Measurements from ENCODE around the gene KSR2.

DNA sequence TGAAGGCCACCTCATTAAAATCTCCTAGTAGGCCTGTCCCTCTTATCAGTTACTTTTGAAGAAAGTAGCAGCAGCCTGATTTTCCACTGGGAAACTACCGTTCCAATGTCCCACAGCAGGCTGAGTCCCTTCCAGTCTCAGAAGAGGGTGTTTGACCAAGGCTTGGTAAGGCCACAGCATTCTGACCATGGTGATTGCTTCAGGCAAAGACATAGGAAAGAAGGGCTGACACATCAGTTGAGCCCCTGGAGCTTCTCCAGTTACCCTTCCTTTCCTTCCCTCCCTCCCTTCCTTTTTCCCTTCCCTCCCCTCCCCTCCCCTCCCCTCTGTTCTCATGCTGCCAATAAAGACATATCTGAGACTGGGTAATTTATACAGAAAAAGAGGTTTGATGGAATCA, 373.0 kb downstream of the KSR2 start:
- TF ChIP-seq, protein P1, sequence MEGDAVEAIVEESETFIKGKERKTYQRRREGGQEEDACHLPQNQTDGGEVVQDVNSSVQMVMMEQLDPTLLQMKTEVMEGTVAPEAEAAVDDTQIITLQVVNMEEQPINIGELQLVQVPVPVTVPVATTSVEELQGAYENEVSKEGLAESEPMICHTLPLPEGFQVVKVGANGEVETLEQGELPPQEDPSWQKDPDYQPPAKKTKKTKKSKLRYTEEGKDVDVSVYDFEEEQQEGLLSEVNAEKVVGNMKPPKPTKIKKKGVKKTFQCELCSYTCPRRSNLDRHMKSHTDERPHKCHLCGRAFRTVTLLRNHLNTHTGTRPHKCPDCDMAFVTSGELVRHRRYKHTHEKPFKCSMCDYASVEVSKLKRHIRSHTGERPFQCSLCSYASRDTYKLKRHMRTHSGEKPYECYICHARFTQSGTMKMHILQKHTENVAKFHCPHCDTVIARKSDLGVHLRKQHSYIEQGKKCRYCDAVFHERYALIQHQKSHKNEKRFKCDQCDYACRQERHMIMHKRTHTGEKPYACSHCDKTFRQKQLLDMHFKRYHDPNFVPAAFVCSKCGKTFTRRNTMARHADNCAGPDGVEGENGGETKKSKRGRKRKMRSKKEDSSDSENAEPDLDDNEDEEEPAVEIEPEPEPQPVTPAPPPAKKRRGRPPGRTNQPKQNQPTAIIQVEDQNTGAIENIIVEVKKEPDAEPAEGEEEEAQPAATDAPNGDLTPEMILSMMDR (IDR thresholded peaks at IDR 0.05), result no peak
- TF ChIP-seq TCF7L2 (IDR thresholded peaks at IDR 0.05; ENCODE audit: low read depth, low read length) (no peak), POLR2AphosphoS5 (IDR thresholded peaks at IDR 0.05; ENCODE audit: low read depth, low read length) (no peak), SIN3A (IDR thresholded peaks at IDR 0.05; ENCODE audit: borderline replicate concordance, insufficient read depth, low read depth, low read length) (no peak)
